Activated effector memory CD4-positive, alpha-beta T cell treated with Interleukin-2 at 50 U/mL for 16 hours (primary cell): ENCODE measurements around the gene PTX3.

ENCODE experiments used
- DNase-seq: peaks from one replicate; pipeline ENCODE4 v3.0.0-alpha.2; 2020

PTX3 gene

GRCh38 chr3:157427901-157428300 is 8.7 kb upstream of the PTX3 start:
- DNase-seq: no peak

DNA sequence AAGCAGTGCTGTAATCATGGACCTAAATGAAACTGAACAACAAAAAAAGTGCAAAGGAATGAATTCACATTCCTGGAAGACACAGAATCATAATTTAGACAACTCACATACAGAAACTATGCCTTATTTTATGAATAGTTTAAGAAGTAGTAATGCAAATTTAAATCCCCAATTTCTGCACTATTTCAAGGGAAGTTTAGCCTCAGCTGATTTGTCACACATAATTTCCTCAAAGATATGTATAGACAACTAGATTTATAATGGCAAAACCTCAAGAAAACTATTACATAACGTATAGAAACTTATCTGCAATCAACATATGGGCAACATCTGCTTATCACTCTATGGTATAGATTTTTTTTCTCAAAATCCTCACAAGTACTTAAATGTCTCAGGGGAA is 7.8 kb upstream of the PTX3 start:
- DNase-seq: no peak

DNA sequence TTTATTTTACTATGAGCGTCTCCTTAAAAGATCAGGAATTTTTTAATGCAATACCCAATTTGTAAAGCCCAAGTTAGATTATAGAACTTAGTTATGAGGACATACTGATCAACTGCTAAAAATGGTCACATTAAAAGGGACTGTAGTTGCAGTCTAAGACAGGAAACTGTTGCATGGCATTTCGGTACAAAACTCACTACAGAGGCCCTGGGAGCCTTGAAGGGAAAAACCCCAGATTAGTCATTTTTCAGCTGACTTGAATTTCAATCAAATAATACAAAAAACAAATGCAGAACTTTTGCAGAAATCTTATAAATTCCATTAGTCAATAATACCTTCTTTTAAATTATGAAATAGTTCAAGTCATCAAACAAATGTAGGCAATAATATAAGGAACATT is 6.9 kb upstream of the PTX3 start:
- DNase-seq: no peak

- DNase-seq: no peak
Observed at GRCh38 chr3:157438194-157438730, 1.6 kb downstream of the PTX3 start.

DNA sequence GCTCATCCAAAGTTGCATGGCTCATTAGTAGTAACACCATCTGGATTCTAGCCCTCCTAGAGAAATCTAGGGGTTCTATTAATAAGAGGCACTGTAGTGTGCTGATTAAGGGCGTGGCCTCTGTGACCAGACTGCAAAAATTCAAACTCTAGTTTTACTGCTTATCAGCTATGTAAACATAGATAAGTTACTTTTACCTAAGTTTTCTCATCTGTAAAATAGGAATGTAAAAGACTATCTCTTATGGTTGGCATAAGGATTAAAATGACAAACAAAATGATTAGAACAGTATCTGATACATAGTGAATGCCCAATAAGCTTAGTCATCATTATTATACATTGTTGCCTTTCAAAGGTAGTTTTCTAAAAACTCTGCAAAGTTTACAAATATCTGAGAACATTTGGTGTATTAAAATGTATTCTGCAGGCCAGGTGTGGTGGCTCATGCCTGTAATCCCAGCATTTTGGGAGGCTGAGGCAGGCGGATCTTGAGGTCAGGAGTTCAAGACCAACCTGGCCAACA is 4.5 kb downstream of the PTX3 start:
- DNase-seq: no peak

DNA sequence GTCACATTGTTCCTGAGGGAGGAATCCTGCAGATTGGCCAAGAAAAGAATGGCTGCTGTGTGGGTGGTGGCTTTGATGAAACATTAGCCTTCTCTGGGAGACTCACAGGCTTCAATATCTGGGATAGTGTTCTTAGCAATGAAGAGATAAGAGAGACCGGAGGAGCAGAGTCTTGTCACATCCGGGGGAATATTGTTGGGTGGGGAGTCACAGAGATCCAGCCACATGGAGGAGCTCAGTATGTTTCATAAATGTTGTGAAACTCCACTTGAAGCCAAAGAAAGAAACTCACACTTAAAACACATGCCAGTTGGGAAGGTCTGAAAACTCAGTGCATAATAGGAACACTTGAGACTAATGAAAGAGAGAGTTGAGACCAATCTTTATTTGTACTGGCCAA is 6.1 kb downstream of the PTX3 start:
- no peak for DNase-seq

DNA sequence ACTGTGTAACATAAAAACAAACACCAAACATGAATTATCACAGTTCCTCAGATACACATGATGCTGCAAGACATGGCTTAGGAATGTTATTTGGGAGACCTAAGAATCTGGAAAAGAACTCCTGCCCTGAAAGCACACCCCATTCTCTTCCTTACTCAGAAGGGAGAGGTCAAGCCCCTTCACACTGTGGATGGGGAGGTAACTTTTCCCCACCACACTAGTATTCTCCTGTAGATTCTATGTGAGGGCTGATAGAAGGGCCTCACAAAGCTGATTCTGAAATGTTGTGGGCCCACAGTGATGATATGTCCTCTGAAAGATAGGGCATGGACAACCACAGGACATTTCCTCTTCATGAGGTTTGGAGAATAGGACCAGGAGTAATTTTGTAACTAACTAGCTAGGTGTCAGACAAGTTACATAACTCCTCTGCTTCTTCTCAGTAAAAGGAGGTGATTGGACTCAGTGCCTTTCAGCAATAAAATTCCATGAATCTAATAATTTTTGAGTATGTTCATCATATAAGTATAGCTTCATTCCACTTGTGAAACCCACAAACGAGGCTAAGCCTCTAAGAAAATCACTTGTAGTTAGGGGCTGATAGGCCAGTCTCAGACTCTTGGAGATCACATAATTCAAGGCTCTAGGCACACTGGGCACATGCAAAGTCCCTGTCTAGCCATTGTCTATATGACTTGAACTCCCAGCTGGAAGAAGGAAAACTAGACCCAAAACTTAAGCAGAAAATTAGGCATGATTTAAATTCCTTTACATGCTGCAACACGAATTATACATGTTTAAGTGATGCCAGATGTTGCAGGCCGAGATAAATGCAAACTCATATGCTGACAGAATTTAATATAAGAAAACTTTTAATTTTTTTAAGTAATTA is 7.5 kb downstream of the PTX3 start:
- no peak for DNase-seq

DNA sequence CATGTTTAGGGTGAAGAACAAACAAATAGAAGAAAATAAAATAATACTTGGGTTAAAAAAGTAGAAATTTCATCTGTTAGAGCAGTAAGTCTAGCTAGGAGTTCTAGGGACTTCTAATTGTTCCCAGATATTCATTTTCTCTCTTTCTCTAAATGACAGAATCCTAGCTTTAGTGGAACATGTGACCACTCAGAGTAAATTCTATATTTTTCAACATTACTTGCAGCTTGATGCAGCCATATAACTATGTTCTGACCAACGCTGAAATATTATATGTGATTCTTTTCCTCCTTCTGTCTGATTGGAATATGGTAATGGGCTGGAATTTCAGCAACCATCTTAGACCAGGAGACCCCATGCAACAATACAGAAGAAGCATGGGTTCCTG is 8.1 kb downstream of the PTX3 start:
- DNase-seq: no peak

GRCh38 chr3:157445857-157446256 is 9.2 kb downstream of the PTX3 start:
- no peak for DNase-seq

DNA sequence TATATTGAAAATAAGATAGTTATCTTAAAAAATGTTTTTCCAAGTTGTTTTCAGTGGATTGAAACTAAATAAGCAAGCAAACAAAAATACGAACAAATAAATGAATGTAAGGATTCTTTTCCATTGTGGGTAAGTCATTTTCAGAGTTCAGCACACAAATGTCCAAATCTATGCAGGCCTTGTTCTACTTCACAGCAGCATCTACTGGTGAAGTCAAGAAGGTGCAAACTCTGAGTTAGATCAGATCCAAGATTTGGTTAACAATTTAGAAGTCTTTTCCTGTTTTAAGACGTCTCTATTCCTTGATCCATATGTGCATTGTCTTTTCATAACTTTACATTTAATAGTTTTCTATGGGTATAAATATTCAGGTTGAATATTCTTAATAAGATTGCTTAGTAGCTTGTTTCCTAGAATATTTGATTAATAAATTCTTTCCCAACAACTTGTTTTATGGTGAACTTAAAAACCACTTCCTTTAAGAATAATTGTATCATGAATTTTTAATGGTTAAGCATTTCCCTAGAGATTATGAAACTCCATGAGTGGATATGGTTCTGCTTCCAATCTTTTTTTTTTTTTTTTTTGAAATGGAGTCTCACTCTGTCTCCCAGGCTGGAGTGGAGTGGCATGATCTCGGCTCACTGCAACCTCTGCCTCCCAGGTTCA is 10.5 kb downstream of the PTX3 start:
- DNase-seq: no peak

GRCh38 chr3:157452097-157452496 is 15.4 kb downstream of the PTX3 start:
- no peak for DNase-seq

DNA sequence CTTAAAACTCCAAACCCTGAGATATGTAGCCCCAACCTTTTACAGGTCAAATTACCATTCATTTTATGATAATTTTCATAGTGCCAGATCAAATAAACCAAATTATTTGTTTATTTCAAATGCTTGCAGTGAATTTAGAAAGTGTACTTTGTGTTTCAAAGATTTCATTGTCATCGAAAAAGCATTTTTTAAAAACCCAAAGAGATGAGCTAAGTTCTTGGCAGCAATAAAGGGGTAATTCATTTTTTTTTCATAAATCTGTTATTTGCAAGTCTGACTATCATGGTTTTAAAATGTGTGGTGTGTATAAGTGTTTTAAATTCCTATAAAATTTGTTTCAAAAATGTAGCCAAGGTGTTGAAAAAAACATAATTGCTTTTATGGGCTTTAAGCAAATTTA is 17.2 kb downstream of the PTX3 start:
- DNase-seq: no peak

DNA sequence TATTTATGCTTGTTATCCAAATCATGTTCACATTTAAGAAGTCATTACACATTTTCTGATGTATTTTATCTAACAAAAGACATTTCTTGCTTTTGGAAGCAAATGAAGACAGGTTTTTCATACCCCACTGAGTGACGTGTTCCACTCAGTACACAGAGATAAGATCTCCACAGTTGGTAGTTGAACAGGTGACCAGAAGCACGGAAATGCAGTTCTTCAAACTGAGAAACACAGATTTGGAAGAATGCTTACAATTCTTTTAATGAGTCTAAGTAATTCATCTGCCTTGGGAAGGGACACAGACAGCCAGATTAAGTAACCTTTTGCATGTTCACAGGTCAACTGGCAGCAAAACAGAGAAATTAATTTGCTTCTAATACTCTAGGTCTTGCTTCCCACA is 23.1 kb downstream of the PTX3 start:
- DNase-seq: no peak

DNA sequence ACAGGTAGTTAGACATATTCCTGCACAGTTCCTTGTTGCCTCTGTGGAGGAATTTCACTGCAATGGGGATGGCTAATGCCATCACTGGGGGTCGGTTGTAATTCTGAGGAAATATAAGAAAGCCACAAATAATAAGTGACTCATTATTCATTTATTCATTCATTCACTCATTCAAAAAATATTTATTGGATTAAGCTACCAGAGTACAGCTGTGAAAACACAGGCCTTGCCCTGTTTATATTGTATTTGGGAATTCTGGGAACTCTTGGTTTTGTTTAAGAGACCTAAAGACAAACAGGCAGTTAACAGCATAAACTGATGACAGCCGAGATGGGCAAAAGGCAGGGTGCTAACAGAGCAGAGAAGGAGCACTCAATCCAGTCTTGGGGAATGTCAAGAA is 23.6 kb downstream of the PTX3 start:
- no peak for DNase-seq

DNA sequence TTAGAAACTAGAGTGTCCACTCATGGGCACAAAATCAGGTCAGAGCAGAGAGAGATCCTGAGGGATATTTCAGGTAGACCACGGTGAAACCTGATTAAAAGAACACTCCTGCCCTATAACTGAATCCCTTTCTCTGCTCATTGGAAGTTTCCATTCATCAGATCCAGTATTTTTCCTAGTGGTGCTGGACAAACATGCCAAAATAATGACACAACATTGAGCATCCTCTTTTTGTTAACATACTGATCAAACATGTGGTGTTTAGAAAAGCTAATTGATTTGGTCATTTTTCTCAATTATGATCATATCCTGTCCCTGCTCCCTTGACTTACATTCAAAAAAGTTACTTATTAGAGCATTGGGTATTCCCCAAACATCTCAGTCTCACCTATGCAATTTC is 27.2 kb downstream of the PTX3 start:
- DNase-seq: no peak

DNA sequence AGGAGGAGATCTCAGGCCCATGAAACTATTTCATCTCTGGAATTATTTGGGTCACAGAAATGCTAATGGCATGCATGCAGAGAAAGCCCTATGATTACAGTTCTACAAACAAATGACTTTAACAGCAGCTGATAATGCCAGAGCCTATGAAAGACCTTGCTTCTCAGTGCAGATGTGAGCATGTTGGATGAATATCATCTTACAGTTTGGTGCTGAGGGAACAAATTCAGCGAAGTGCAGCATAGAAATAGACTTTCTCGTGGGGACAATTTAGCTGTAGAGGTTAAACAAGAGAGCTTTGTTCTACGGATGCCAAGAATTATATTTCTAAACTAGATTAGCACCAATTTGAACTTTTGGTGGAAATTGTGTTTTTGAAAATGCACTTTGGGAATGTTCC is 27.7 kb downstream of the PTX3 start:
- no peak for DNase-seq

DNA sequence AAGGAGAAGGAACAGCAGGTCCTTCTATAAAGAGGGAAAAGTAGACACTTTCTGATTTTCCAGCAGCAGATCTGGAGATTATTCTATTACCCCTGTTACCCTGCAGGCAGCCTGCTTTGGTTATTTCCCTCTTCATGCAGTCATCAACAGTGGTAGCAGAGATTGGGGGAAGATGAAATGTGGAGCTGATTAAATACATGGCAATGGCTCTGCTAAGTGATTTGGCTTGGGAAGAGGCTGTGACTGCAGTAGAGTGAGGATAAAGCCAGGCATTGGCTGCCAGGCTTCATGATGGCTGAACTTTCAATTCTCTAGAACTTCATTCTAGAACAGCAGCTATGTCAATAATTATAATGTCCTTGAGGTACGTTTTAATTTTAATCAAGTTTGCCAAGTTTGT is 29.1 kb downstream of the PTX3 start:
- DNase-seq: no peak

DNA sequence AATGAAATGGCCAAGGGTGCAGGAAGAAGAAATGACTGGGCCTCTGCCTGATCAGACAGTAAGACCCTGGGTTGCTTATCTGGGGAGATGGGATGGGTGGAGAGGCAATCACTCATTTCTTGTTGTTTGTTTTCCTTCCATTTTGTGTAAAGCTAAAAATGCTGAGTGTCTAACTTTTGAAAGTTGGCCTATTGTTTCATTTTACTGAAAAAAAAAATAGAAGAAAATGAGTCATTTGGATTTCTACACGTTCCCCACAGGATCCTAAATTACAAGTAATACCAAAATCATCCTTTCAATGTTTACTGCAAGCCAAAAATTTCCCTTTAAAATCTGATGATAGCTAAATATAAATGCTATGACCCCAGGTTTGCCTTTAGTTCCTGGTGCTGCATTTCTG is 30.6 kb downstream of the PTX3 start:
- no peak for DNase-seq

- no peak for DNase-seq
Observed at GRCh38 chr3:157469561-157470294, 33.1 kb downstream of the PTX3 start.

DNA sequence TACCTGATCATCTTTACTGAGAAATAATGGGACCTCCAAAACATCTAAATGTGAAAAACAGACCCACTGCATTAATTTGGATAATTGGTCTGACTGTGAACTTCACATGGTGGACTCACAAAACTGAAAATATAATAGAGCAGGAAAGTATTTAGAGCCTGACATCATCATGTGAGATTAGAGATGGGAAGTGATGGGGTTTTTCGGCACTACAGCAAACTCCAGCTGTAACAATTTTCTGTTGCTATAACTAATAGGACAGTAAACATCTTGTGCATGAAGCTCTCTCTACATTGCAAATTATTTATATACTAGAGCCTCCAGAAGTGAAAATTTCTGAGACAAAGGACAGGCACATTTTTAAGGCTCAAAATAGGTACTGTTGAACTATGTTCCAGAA is 34.4 kb downstream of the PTX3 start:
- DNase-seq: no peak

- no peak for DNase-seq
Observed at GRCh38 chr3:157472648-157473047, 36.0 kb downstream of the PTX3 start.

DNA sequence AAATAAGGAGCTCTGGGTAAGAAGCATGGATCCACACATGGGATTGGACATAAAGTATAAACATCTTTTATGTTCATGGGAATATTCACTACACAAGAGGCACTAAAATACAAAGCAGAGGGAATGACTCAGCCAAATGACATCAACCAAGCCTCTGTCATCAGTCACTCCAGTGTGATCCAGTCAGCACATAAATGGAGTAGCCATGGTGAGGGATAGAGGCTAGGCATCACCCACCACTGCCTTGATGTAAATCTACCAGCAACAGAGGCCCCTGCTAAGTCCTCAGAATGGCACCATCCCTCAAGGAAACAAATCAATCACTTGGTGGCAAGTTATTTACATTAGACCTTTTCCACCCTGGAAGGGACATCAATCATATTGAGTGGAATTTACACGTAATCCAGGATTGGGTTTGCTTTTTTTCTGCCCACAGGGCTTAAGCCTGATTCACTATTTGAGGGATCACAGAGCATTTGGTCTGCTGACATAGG is 39.3 kb downstream of the PTX3 start:
- DNase-seq: no peak

DNA sequence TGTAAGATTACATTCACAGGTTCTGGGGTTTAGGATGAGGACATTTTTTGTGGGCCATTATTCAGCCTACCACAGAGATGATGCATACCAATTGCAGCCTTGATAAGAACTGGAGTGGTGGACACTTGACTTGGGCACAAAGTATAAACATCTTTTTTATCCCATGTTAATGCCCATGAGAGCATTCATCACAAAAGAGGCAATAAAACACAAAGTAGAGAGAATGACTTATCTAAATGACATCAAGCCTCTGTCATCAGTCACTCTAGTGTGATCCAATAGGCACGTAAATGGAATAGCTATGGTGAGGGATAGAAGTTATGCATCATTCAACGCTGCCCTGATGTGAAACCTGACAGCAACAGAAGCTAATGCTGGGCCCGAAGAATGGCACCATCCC is 40.8 kb downstream of the PTX3 start:
- DNase-seq: no peak
